Glutamatergic neuron (in vitro differentiated cells): ENCODE data around the gene KCNQ1. TPM values are rescaled to one million over a fixed set of nuclear protein-coding genes. Genes with fewer than 3 reads are reported as not detected.

Source experiments
- DNase-seq: peaks from one replicate; pipeline ENCODE4 v3.0.0; 2022
- H3K27ac Mint-ChIP-seq: one replicate; pipeline ENCODE4 v1.8.0; 2020; ENCODE audit warnings: mild to moderate bottlenecking, mixed read lengths, inconsistent platforms; ENCODE audit not compliant: unreplicated experiment
- H3K27me3 Mint-ChIP-seq: one replicate; pipeline ENCODE4 v1.8.0; 2020; ENCODE audit warnings: mild to moderate bottlenecking, moderate library complexity, mixed read lengths, inconsistent platforms; ENCODE audit not compliant: unreplicated experiment
- H3K36me3 Mint-ChIP-seq: one replicate; pipeline ENCODE4 v1.8.0; 2020; ENCODE audit warnings: mild to moderate bottlenecking, mixed read lengths, inconsistent platforms; ENCODE audit not compliant: unreplicated experiment
- H3K4me1 Mint-ChIP-seq: one replicate; pipeline ENCODE4 v1.8.0; 2020; ENCODE audit warnings: mild to moderate bottlenecking, low read depth, mixed read lengths, inconsistent platforms; ENCODE audit not compliant: unreplicated experiment
- H3K4me3 Mint-ChIP-seq: one replicate; pipeline ENCODE4 v1.8.0; 2020; ENCODE audit warnings: mild to moderate bottlenecking, mixed read lengths, inconsistent platforms; ENCODE audit not compliant: unreplicated experiment
- H3K9me3 Mint-ChIP-seq: one replicate; pipeline ENCODE4 v1.8.0; 2020; ENCODE audit warnings: mild to moderate bottlenecking, moderate library complexity, mixed read lengths, inconsistent platforms; ENCODE audit not compliant: unreplicated experiment
- CTCF ChIP-seq: fragments of 200-600 bp; sonication (generic); IDR thresholded peaks from one replicate; pipeline ENCODE4 v1.5.0; 2021; ENCODE audit not compliant: partially characterized antibody, unreplicated experiment
- total RNA-seq: library from RNA; stranded (reverse); fragmentation: NEBNext Ultra II Directional; extraction: Animal tissue kit (Norgen Biotek cat#: 25700); gene quantifications from one replicate; pipeline ENCODE4 v1.2.1, GENCODE V29; 2021; ENCODE audit not compliant: unreplicated experiment

Gene KCNQ1
- total RNA-seq, 1 donor from 2014 or later, result 0.44 TPM

- Mint-ChIP-seq H3K27me3 (peaks cover 3% of the 10 kb centered on the region), H3K27ac (no peak overlapping the region), H3K9me3 (peaks cover 2% of the 10 kb centered on the region), H3K4me3 (no peak overlapping the region), H3K36me3 (peaks cover 29% of the 10 kb centered on the region), H3K4me1 (no peaks in the 10 kb centered on the region)
- no peak for TF ChIP-seq CTCF
- no peak for DNase-seq
Observed at GRCh38 chr11:2480874-2481220, 36.0 kb downstream of the KCNQ1 start.

- H3K36me3 Mint-ChIP-seq, result peaks cover 29% of the 10 kb centered on the region
- H3K4me3 Mint-ChIP-seq, result no peak overlapping the region
Observed at GRCh38 chr11:2481253-2481652, 36.4 kb downstream of the KCNQ1 start.

GRCh38 chr11:2482204-2482603, 37.4 kb downstream of the KCNQ1 start:
- no peak for DNase-seq
- H3K4me1 Mint-ChIP-seq, result no peaks in the 10 kb centered on the region
- no peak overlapping the region for H3K27ac Mint-ChIP-seq
- peaks cover 3% of the 10 kb centered on the region for H3K27me3 Mint-ChIP-seq
- H3K36me3 Mint-ChIP-seq, result peaks cover 29% of the 10 kb centered on the region
- peaks cover 2% of the 10 kb centered on the region for H3K9me3 Mint-ChIP-seq
- TF ChIP-seq CTCF, result no peak
- no peak overlapping the region for H3K4me3 Mint-ChIP-seq

More at GRCh38 chr11:2481253-2481652, 36.4 kb downstream of the KCNQ1 start:
- no peak for DNase-seq
- Mint-ChIP-seq H3K4me1 (no peaks in the 10 kb centered on the region), H3K27me3 (peaks cover 3% of the 10 kb centered on the region), H3K9me3 (peaks cover 2% of the 10 kb centered on the region), H3K27ac (no peak overlapping the region)
- TF ChIP-seq CTCF, result no peak

GRCh38 chr11:2482745-2483144, 37.9 kb downstream of the KCNQ1 start:
- Mint-ChIP-seq H3K27me3 (peaks cover 3% of the 10 kb centered on the region), H3K4me1 (no peaks in the 10 kb centered on the region), H3K27ac (no peak overlapping the region), H3K9me3 (peaks cover 2% of the 10 kb centered on the region), H3K4me3 (no peak overlapping the region), H3K36me3 (peaks cover 26% of the 10 kb centered on the region)
- no peak for DNase-seq
- no peak for TF ChIP-seq CTCF

GRCh38 chr11:2483426-2483825, 38.6 kb downstream of the KCNQ1 start:
- peaks cover 20% of the 10 kb centered on the region for H3K36me3 Mint-ChIP-seq
- no peaks in the 10 kb centered on the region for H3K9me3 Mint-ChIP-seq

More at GRCh38 chr11:2483426-2483825, 38.6 kb downstream of the KCNQ1 start:
- Mint-ChIP-seq H3K27me3 (peaks cover 3% of the 10 kb centered on the region), H3K4me3 (no peak overlapping the region), H3K27ac (no peak overlapping the region), H3K4me1 (no peaks in the 10 kb centered on the region)
- TF ChIP-seq CTCF, result no peak
- no peak for DNase-seq
